Putamen (tissue), 1 donor: Measurements from ENCODE around the gene CAB39.

Experiments
- DNase-seq: peaks from one replicate; pipeline ENCODE4 v3.0.0-alpha.2; 2016; ENCODE audit warnings: low spot score

CAB39 gene

GRCh38 chr2:230863442-230864121 lies 150.9 kb downstream of the CAB39 start:
- DNase-seq = no peak

- no peak for DNase-seq
Measured at GRCh38 chr2:230864122-230864604, 151.5 kb downstream of the CAB39 start.

DNA sequence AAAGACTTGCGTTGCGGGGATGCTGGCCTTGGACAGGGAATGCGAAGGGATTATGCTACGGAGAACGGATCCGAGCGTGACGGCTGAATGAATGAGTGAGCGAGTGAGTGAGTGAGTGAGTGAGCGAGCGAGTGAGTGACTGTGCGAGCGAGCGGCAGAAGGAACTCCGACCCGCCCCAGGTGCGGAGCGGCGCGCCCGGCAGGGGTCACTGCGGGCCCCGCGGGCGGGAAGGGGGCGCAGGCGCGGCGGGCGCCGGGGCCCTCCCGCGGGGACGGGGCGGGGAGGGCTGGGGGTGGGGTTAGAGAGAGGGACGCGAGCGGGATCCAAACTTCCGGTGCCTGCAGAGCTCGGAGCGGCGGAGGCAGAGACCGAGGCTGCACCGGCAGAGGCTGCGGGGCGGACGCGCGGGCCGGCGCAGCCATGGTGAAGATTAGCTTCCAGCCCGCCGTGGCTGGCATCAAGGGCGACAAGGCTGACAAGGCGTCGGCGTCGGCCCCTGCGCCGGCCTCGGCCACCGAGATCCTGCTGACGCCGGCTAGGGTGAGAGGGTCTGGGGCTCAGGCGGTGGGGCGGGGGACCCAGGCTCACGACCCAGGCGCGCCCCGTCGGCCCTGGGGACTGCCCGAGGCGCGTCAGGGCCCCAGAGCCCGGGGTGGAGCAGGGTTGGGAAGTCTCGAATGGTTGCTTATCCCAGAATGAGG lies 152.1 kb downstream of the CAB39 start, which contains the start of gene ITM2C:
TSS of gene ITM2C (plus strand) at position 338 of the 702 bp plus-strand sequence. CDS start at position 422, 84 bp downstream.
- DNase-seq = peak; percentile 63

DNA sequence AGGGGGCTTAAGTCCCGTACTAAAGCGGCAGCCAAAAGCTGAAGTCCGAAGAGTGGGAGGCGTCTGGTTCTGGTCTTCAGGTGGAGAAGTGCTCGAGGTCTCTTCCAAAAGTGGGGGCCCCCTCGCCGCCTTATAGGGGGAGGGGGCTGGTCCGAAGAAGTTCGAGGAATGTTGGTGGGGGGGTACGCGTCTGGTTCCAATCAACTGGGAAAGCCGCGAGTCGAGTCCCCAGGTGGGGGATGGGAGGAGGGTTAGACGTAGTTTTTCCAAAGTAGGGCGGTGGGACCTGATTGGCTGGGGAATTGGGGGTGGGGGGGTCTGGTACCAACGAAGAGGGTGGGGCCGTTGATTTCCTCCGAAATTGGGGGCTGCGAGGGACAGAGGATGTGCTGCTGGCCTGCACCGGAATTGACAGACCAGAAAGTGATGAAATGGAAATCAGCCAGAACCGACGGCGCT lies 152.7 kb downstream of the CAB39 start:
- DNase-seq = no peak

DNA sequence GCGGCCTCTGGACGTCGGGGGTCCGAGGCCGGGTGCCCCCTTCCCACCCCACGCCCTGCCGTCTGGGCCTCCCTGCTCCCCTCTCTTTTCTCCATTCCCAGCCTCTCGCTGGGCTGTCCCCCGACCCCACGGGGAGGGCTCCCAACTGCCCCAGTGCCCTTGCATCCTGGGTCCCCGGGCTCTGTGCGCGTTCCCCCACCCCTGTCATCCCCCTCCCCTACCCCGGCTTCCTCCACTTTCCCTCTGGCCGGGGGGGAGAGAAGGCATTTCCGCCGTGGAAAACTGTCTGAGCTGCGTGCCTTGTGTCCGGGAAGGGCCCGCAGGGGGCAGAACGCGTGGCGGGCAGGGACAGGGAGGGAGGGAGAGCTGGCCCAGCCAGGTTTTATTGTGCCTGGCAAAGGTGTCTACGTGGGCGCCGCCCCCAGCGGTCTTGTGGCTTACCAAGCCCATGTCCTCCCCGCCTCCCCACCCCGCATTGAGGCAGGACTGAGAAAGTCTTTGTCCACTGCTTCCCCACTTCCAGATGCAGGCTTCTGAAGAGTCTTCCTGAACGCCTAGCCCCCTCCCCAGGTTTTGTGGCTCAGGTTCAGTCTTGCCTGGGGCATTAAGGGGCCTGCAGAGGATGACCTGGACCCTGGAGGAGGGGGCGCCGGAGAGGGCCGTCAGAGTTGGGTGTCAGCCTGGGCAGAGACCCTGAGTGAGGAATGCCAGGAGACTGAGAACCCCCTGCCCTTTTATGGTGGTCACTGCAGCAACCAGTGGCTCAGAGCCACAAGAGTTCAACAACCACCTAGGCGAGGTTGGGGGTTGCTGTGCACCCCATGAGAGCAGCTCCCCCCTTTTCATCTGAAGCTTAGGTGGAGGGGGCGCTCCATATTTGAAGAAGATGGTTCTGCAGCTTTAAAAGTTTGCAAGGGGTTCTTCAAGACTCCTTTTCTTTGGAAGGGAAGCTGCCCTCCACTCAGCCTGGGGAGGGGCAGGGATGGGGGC lies 153.4 kb downstream of the CAB39 start:
- peak; percentile 56 for DNase-seq

- peak; percentile 72 for DNase-seq
Measured at GRCh38 chr2:230866756-230867523, 154.3 kb downstream of the CAB39 start.

DNA sequence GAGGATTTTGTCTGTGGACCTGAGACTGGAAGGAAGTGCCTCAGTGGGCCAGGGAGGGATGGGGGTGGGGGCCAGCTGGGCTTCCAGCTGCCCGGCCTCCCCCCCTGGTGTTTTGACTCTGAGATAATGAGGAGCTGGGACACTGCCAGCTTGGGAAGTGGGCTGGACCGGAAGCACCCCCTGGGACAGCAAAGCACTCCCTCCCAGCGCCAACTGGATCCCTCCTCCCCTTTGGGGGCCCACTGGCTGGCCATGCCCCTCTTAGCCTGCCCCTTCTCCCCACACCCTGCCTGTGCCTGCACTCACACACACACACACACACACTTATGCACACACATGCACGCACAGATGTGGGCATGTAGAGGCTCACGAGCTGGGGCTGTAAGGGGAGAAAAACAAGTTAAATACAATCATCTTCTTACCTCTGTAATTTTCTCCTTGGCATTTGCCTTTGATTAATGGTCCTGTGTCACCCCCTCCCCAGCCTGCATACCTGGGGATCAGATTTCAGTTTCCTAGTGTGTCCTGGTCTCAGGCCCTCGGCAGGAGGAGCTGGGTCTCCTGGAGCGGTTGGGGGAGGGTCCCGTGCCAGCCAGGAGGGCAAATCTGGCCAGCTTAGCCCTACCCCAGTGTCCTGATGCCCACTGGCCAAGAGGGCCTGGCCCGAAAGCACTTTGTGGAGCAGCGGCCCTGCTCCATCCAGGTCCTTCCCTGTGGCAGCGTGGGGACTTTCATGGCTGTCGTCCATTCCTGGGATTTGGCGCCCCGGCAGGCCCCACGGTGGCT lies 155.7 kb downstream of the CAB39 start:
- no peak for DNase-seq

GRCh38 chr2:230868947-230869913 lies 156.6 kb downstream of the CAB39 start:
- DNase-seq = no peak

DNA sequence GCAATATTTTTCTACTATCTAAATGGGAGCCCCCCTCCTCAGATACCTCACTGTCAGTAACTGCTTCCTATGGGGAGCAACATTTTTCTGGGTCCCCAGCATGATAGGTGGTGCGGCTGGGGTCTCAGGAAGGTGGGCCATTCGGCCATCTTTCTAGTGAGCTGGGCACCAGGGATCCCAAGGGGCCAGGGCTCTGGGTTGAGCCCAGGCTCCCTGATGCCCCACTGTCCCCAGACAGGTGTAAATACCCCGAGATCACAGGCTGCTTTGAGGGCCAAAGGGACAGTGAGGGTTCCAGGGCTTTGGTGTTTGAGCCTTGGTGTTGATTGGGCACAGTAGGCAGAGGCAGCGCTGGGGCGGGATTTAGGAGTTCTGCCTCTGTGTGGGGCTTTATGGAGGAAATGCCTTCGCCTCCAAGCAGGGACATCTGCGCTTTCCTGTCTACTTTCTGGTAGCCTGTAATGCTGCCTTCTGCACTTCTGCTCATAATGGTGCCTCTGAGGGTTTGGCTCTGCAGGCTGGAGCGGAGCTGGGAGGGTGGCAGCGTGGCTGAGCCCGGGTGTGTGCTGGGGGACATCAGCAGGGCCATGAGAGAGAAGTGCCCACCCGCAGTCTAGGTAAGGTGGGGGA lies 157.4 kb downstream of the CAB39 start:
- DNase-seq = no peak
